Measurements from ENCODE around the gene WNT6. TPM values are rescaled to one million over a fixed set of nuclear protein-coding genes. Genes with fewer than 3 reads are reported as not detected.

WNT6 gene
- total and polyA plus RNA-seq, 12 donors: 0.06 to 2.2 (median 0.67) TPM; not detected in 2

GRCh38 chr2:218826791-218827190 lies 32.8 kb upstream of the WNT6 start:
- Histone ChIP-seq H3K36me3 (replicated peaks in 1 of 2) (no peaks in the 10 kb centered on the region), H3K27ac (no peak overlapping the region), H3K4me1 (replicated peaks in 1 of 2) (no peaks in the 10 kb centered on the region), H3K9me3 (replicated peaks in 1 of 3) (no peaks in the 10 kb centered on the region), H3K27me3 (no peaks in the 10 kb centered on the region), H3K4me3 (no peak overlapping the region)
- 76 to 90% (median 82%) methylated on average over 7 to 10 of the region's 10 CpGs for WGBS, 4 donors
- intact Hi-C loops (cut with DNase I): no loop called here
- TF ChIP-seq POLR2A (IDR thresholded peaks at IDR 0.05): no peak
- TF ChIP-seq CTCF (IDR thresholded peaks at IDR 0.05): no peak
- DNase-seq: peak in 1 of 7 donors; percentile 11

DNA sequence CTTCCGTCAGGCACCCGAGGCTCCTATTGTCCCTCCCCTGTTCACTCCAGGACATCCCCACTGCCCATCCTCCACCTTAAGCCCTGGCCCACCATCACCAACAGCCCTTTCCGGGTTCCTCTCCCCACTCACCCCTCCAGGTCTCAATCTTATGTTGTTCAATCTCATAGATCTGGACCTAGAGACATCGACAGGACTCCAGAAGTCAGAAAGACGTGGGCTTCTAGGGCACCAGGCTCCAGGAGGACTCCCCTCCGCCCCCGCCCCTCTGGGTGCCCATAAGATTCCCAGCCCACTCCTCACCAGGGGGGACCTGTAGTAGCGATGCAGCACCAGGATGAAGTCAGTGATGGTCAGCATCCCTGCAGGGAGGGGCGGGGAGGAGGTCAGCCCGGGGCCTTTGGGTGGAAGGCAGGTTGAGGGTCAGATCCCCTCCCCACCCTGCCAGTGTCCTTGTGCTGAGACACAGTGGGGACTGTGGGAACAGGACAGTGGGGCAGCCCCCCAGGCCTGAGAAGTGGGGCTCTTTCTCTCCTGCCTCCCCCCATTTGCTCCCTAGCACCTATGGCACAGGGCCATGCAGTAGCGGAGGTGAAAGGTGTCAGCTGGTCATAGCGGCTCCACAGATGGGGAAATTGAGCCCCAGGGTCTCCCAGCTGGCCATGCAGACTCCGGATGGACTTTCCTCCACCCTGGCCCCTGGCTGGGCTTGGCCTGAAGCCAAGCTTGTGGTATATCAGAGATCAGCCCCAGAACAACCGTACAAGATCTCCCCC lies 31.7 kb upstream of the WNT6 start:
- DNase-seq: peak in 1 of 7 donors; percentile 40
- intact Hi-C loops (cut with DNase I): no loop called here

DNA sequence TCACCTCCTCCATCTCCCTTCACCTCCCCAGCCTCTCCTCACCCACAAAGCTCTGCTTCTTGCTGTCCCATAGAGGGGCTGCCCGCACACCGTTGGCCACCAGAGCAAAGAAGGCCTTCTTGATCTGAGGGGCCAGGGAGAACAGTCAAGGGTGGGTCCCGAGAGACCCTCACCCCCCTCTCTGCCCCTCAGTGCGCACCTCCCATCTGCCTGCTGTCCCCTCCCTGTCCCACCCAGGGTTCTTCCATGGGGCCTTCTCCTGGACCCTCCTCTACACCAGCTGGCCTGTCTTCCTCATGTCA lies 31.2 kb upstream of the WNT6 start:
- no peaks in the 10 kb centered on the region for H3K27me3 ChIP-seq
- TF ChIP-seq POLR2A (IDR thresholded peaks at IDR 0.05) (no peak), CTCF (IDR thresholded peaks at IDR 0.05) (no peak)
- H3K27ac ChIP-seq: no peak overlapping the region
- no peak for DNase-seq
- H3K4me1 ChIP-seq (replicated peaks in 1 of 2): no peaks in the 10 kb centered on the region
- no peaks in the 10 kb centered on the region for H3K9me3 ChIP-seq (replicated peaks in 1 of 3)
- H3K4me3 ChIP-seq: no peak overlapping the region
- intact Hi-C loops (cut with DNase I): no loop called here
- H3K36me3 ChIP-seq (replicated peaks in 1 of 2): no peaks in the 10 kb centered on the region
- WGBS, 4 donors: 77 to 95% (median 86%) methylated on average over 4 of the region's 4 CpGs

More for the DNA sequence above, 31.7 kb upstream of the WNT6 start:
- 69 to 80% (median 75%) methylated on average over 11 to 14 of the region's 14 CpGs for WGBS, 4 donors
- no peaks in the 10 kb centered on the region for H3K27me3 ChIP-seq
- no peaks in the 10 kb centered on the region for H3K4me1 ChIP-seq (replicated peaks in 1 of 2)
- no peaks in the 10 kb centered on the region for H3K36me3 ChIP-seq (replicated peaks in 1 of 2)
- H3K27ac ChIP-seq: no peak overlapping the region
- no peak for TF ChIP-seq POLR2A (IDR thresholded peaks at IDR 0.05)
- TF ChIP-seq CTCF (IDR thresholded peaks at IDR 0.05): no peak
- no peaks in the 10 kb centered on the region for H3K9me3 ChIP-seq (replicated peaks in 1 of 3)
- no peak overlapping the region for H3K4me3 ChIP-seq

DNA sequence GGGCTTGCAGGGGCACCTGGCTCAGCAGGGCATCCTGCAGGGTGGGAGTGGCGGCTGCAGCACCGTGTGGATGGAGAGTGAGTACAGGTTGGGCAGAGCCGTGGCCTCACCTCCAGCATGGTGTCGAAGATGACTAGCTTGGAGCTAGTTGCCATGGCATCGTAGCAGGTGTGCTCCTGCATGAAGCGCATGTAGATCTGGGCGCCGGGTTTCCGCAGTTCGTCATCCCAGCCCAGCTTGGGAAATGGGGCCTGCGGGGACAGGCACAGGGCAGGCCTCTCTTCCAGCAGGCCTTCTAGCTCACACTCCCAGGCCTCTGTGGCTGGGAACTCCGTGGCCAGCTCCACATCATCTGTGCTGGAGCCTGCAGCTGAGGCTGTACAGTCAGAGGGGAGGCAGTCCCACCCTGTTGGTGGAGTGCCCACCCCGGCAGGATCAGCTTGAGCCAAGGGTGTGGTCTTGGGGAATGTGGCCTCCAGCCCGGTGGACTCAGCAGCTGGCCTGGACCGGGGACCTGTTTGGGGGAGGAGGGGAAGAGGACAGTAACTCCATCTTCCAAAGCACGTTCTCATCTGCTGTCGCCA lies 29.6 kb upstream of the WNT6 start:
- Histone ChIP-seq H3K9me3 (replicated peaks in 1 of 3) (no peaks in the 10 kb centered on the region), H3K27ac (no peak overlapping the region), H3K27me3 (no peaks in the 10 kb centered on the region), H3K4me1 (replicated peaks in 1 of 2) (no peaks in the 10 kb centered on the region), H3K4me3 (no peak overlapping the region), H3K36me3 (replicated peaks in 1 of 2) (no peaks in the 10 kb centered on the region)
- no peak for TF ChIP-seq POLR2A (IDR thresholded peaks at IDR 0.05)
- TF ChIP-seq CTCF (IDR thresholded peaks at IDR 0.05): no peak
- WGBS, 4 donors: 55 to 83% (median 80%) methylated on average over 3 to 17 of the region's 17 CpGs
- DNase-seq: peak in 1 of 7 donors; percentile 29
- intact Hi-C loops (cut with DNase I): no loop called here
